HG03139 (cell line): Measurements from ENCODE around the gene SHANK1.
"Not testable (repeated sequence)": the region's sequence is repeated elsewhere in the genome, so short reads cannot be mapped to it uniquely, and the experiment has no call there.

ENCODE experiments used
- ATAC-seq: cut with Tn5 transposase; IDR thresholded peaks from one replicate; pipeline ENCODE4 v1.9.1; 2021; ENCODE audit not compliant: unreplicated experiment

SHANK1 gene

DNA sequence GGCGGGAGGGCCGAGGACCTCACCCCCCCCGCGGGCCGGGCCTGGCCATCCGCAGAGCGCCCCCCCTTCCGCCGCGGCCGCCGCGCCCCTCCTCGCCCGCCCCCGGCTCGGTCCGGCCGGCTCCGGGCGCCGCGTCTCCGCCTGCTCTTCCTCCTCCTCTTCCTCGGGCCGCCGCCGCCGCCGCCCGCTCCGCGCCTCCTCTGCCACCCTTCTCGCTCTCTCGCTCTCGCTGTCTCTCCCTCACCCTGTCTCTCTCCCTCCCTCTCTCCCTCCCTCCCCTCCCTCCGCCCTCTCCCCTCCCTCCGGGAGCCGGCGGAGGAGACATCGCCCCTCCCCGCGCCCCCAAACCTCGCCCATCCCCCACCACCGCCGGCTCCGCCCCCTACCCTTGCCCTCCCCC is at the start of gene SHANK1:
TSS of gene SHANK1 (minus strand) at position 237 of the 400 bp plus-strand sequence. CDS start 2,883 bp downstream, outside the sequence.
- ATAC-seq: no peak

- ATAC-seq: no peak
These were observed 48.7 kb upstream of the SHANK1 start for GRCh38 chr19:50768277-50768676.

DNA sequence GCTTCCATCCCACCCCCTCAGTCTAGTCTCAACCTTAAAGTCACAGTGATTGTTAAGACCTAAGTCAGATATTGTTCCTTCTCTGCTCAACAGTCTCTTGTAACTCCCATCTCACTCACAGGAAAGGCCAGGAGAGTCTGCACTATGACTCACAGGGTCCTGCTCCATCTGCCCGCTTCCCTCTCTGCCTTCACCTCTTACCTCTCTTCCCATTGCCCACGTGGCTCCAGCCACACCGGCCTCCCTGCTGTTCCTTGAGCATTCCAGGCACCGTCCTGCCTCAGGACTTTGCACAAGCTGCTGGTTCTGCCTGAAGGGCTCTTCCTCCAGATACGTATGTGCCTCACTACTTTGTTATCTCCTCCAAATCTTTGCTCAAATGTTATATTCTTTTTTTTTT is 47.7 kb upstream of the SHANK1 start:
- not testable (repeated sequence) for ATAC-seq

DNA sequence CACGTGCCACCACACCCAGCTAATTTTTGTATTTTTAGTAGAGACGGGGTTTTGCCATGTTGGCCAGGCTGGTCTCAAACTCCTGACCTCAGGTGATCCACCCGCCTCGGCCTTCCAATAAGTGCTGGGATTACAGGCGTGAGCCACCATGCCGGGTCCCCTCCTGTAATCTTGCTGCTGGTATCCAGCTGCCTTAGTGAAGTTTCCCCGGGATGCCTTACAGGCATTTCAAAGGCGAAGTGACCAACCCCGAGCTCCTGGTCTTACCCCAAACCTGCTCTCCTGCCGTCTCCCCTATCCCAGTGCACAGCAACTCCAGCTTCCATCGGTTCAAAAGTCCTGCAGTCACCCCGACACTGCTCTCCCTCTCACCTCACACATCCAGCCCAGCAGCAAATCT is 47.1 kb upstream of the SHANK1 start:
- ATAC-seq: not testable (repeated sequence)

DNA sequence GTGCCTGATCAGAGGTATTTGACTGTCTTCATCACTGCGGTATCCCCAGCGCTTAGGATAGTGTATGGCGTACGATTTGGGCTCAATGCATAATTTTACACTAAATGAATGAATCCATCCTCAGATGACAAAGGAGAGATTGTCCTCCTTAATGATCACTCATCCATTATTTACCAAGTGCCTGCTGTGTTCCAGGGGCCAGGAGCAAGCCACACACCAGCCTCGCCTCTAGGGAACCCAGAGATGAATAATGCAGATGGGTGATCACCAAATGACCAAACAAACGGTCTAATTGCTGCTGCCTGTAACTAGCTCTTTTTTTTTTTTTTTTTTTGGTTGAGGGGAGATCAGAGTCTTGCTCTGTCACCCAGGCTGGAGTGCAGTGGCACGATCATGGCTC is 44.8 kb upstream of the SHANK1 start:
- no peak for ATAC-seq

DNA sequence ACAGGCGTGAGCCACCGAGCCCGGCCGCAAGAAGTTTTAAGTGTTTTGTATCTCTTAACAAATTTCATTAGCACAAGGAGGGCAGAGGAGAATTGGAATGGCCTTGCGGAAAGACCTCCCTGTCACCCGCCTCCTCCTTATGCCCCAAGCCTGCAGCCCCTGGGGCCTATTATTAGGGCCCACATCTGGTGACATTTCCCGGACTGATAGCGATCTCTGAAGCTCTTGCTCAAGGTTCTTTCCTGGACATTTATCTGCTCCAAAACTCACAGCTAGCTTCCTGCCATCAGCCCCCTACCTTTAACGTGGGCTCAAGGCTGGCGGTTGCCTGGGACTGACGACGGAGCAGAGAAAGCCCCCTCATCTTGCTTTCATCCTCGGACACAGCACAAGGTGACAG is 43.9 kb upstream of the SHANK1 start:
- not testable (repeated sequence) for ATAC-seq

DNA sequence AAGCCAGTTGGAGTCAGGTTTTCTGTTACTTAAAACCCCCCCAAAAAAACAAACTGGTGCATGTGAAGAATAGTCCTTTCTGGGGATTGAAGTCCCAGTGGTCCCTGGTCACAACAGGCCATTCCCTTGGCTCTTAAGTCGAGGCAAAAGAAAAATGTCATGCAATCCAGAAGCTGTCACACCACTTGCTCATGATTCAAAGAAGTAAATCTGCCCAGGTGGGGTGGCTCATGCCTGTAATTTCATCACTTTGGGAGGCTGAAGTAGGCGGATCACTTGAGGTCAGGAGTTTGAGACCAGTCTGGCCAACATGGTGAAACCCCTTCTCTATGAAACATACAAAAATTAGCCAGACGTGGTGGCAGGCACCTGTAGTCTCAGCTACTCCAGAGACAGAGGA is 41.9 kb upstream of the SHANK1 start:
- ATAC-seq: not testable (repeated sequence)

DNA sequence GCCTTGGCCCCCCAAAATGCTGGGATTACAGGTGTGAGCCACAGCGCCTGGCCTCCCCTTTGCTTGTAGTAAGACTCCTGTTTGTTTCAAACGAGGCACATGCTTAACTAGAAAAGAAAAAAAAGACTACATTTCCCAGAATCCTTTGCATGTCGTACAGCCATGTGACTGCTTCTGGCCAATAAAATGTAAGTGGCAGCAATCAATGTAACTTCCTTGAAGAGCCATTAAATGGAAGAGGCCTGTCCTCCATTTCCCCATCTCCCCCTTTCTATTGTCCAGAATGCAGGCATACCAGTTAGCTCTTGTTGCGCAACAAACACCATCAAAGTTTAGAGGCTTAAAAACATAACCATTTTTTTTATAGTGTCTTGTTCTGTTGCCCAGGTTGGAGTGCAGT is 40.3 kb upstream of the SHANK1 start:
- ATAC-seq: no peak

DNA sequence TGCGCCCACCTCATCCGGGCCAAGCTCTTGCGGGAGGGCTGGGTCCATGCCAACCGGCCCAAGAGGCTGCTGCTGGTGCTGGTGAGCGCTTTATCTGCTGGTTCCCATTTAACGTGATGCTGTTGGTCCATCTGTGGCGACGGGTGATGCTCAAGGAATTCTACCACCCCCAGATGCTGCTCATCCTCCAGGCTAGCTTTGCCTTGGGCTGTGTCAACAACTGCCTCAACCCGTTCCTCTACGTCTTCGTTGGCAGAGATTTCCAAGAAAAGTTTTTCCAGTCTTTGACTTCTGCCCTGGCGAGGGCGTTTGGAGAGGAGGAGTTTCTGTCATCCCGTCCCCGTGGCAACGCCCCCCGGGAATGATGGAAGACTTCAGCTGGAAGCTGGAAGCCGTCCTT is 39.5 kb upstream of the SHANK1 start:
- ATAC-seq: not testable (repeated sequence)

GRCh38 chr19:50757624-50758023 is 38.0 kb upstream of the SHANK1 start:
- not testable (repeated sequence) for ATAC-seq

DNA sequence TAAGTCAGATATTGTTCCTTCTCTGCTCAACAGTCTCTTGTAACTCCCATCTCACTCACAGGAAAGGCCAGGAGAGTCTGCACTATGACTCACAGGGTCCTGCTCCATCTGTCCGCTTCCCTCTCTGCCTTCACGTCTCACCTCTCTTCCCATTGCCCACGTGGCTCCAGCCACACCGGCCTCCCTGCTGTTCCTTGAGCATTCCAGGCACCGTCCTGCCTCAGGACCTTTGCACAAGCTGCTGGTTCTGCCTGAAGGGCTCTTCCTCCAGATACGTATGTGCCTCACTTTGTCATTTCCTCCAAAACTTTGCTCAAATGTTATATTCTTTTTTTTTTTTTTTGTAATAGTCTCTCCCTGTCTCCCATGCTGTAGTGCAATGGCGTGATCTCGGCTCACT is 36.6 kb upstream of the SHANK1 start:
- ATAC-seq: not testable (repeated sequence)

DNA sequence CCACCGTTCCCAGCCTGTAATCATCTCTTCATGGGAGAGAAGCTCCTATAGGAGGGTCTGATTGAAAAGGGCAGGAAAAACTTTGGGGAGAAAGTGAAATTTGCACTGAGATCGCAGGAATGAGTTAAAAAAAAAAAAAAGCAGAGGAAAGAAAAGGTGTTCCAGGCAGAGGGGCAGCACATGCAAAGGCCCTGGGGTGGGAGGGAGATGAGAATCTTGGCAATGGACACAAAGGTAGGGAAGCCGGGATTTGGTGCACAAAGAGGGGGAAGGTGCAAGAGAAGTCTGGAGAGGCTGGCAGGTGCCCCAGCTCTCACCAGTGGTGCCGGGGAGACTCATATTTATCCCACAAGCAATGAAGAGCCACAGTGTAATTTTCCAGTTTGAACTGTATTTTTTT is 34.3 kb upstream of the SHANK1 start:
- no peak for ATAC-seq

- no peak for ATAC-seq
These were observed 30.4 kb upstream of the SHANK1 start for GRCh38 chr19:50750010-50750409.

DNA sequence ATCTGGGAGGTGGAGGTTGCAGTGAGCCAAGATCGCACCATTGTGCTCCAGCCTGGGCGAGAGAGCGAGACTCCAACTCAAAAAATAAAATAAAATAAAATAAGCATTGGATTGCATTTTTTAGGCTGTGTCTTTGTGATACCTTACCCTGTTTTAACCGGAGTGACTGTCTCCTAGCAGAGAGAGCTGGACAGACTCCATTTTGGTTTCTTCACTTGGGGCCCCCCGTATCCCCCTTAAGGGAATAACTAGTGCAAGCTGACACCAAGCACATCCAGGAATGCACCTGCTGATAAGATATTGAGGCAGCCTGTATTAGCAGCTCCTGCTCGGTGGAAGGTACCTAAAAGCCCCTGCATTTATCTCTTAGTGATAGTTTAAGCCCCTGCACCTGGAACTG is 29.9 kb upstream of the SHANK1 start:
- no peak for ATAC-seq

DNA sequence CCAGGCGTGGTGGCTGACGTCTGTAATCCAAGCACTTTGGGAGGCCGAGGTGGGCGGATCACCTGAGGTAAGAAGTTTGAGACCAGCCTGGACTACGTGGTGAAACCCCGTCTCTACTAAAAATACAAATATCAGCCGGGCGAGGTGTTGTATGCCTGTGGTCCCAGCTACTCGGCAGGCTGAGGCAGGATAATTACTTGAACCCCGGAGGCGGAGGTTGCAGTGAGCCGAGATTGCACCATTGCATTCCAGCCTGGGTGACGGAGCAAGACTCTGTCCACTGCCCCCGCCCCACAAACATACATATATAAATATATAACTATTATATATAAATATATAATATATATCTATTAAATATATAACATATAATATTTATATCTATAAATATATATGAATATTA is 27.5 kb upstream of the SHANK1 start:
- not testable (repeated sequence) for ATAC-seq

DNA sequence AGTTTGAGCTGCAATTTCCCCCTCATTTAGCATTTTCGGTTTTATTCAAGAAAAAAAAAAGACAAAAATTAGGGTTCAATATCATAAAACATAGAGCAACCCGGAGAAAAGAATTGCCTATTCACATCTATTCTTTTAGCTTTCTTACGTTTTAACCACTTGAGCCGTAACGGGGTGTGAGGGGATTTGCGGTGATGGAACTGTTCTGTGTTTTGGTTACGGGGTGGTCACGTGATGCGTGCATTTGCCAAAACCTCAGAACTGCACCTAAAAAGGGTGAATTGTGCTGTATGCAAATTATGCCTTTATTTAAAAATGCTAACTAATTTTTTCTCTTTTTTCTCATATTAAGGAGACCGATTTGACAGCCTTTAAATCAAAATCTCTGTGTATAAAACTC is 25.6 kb upstream of the SHANK1 start:
- ATAC-seq: no peak

- no peak for ATAC-seq
These were observed 23.9 kb upstream of the SHANK1 start for GRCh38 chr19:50743537-50743936.

DNA sequence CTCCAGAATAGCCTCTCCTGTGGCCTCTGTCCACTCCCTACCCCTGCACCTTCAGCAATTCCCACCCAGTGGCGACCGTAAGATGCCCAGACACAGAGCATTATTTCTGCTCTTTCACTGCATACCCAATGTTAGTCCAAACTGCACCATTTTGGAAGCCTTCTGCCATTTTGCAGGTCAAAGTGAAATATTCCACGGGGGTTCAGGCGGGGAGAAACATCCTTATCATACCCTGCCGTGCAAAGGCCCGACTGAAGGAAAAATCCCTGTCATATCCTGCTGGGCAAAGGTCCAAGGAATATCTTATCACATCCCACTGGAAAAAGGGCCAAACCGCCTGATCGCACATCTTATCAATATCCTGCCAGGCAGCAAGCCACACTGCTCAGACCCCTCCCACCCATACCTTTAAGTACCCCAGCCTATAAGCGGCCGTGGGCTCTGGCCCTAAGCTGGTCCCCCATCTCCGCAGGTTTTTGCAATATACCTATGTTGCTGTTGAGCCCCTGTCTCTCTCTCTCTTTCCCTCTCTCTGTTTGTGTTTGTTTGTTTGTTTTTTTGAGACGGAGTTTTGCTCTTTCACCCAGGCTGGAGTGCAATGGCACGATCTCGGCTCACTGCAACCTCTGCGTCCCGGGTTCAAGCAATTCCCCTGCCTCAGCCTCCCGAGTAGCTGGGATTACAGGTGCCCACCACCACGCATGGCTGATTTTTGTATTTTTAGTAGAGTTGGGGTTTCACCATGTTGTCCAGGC is 21.8 kb upstream of the SHANK1 start:
- ATAC-seq: no peak

DNA sequence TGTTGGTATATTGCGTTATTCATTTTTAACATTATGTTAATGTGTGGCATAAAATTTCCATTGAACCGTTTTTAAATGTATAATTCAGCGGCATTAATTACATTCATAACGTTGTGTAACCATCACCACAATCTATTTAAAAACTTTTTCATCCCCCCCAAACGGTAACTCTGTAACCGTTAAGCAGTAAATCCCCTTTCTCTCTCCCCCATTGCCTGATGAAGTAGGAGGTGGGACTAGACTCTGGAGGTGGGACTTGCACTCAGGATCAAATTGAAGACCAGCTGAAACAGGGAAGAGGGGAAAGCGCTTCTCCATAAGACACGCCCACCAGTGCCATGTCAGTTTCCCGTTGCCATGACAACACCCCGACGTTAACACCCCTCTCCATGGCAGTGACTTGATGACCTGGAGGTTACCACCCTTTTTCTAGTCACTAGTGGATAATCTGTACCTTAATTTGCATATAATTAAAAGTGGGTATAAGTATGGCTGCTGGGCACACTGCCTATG is 20.4 kb upstream of the SHANK1 start:
- ATAC-seq: no peak

- no peak for ATAC-seq
These were observed 19.7 kb upstream of the SHANK1 start for GRCh38 chr19:50739132-50739913.

DNA sequence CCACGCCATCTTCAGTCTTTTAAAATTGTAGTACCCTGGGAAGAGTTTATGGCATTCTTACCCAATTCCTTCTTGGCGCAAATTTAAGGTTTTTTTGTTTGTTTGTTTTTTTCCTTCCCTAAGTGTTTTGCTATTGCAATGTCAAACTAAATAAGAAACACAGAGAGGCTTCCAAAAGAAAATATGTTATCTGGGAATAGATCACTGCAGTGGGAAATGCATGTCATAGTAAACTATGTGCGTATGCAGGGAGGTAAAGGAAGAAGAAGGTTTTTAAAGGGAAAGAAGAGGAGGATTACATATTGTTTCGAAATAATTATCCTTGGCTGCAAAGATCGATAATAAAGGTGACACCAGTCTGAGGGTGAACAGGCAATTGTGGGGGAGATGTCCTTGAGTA is 16.7 kb upstream of the SHANK1 start:
- no peak for ATAC-seq

- no peak for ATAC-seq
These were observed 16.3 kb upstream of the SHANK1 start for GRCh38 chr19:50735869-50736268.
